Omental fat pad (tissue), 4 donors: ENCODE results near the gene MLX. TPM values are rescaled to one million over a fixed set of nuclear protein-coding genes. Genes with fewer than 3 reads are reported as not detected.
A peak's percentile ranks its signal among the peaks of the same experiment; 100 is the strongest.

ENCODE experiments used
- ATAC-seq: fragments of 150-250 bp; one replicate; pipeline ENCODE4 v1.9.1; 2016; ENCODE audit warnings: mild to moderate bottlenecking, moderate library complexity; ENCODE audit not compliant: low FRiP score
- DNase-seq: peaks from one replicate; pipeline ENCODE4 v3.0.0-alpha.2; 2019; ENCODE audit warnings: low spot score
- CTCF ChIP-seq, 3 donors: fragments of 450-650 bp; IDR thresholded peaks; one replicate each; pipeline ENCODE4 v1.5.1; 2016 to 2017; ENCODE audit warnings: antibody characterized with exemption in 3 of 3, mild to moderate bottlenecking in 3 of 3, moderate library complexity in 2 of 3
- total RNA-seq, 4 donors: library from RNA; depleted of rRNA; stranded (reverse); fragments of >200 nt; gene quantifications; one replicate each; pipeline ENCODE4 v1.1.0, GENCODE V29; 2016

MLX gene
- total RNA-seq, 4 donors from 2014 or later, result 41.8 to 53.0 (median 50.3) TPM

- ATAC-seq (peak; percentile 31), DNase-seq (peak; percentile 90)
- TF ChIP-seq CTCF (IDR thresholded peaks at IDR 0.05), result peak in 1 of 3 donors; percentile 41
Measured at GRCh38 chr17:42578282-42578869, 11.5 kb downstream of the MLX start.

GRCh38 chr17:42579794-42580551 lies 13.1 kb downstream of the MLX start:
- DNase-seq, result no peak
- no peak for ATAC-seq
- no peak for TF ChIP-seq CTCF (IDR thresholded peaks at IDR 0.05)

- DNase-seq (no peak), ATAC-seq (no peak)
- TF ChIP-seq CTCF (IDR thresholded peaks at IDR 0.05), result no peak
Measured at GRCh38 chr17:42581744-42582270, 14.9 kb downstream of the MLX start.

GRCh38 chr17:42584880-42585279 lies 18.0 kb downstream of the MLX start:
- no peak for DNase-seq
- ATAC-seq, result no peak
- no peak for TF ChIP-seq CTCF (IDR thresholded peaks at IDR 0.05)

GRCh38 chr17:42585353-42585752 lies 18.5 kb downstream of the MLX start:
- ATAC-seq (no peak), DNase-seq (no peak)
- no peak for TF ChIP-seq CTCF (IDR thresholded peaks at IDR 0.05)

- no peak for TF ChIP-seq CTCF (IDR thresholded peaks at IDR 0.05)
- ATAC-seq, result no peak
- DNase-seq, result no peak
Measured at GRCh38 chr17:42586514-42587230, 19.8 kb downstream of the MLX start.
